GM12878 (cell line): ENCODE measurements around the gene DPY19L1.

Source experiments
- EZH2 ChIP-seq: IDR thresholded peaks from 2 replicates; pipeline ENCODE4 v1.6.1; 2012; ENCODE audit warnings: low read depth, mild to moderate bottlenecking, control low read depth, inconsistent platforms, low read length, borderline replicate concordance; ENCODE audit not compliant: control insufficient read depth
- HCFC1 ChIP-seq: fragments of 150-350 bp; IDR thresholded peaks from 2 replicates; pipeline ENCODE4 v1.6.1; 2014; ENCODE audit warnings: low read length
- POLR2A ChIP-seq: IDR thresholded peaks from 2 replicates; pipeline ENCODE4 v1.6.1; 2011; ENCODE audit warnings: low read depth, mild to moderate bottlenecking, low read length
- TARDBP ChIP-seq: IDR thresholded peaks from 2 replicates; pipeline ENCODE4 v1.6.1; 2016; ENCODE audit warnings: borderline replicate concordance
- TCF12 ChIP-seq: IDR thresholded peaks from 2 replicates; pipeline ENCODE4 v1.6.1; 2011; ENCODE audit warnings: low read depth, mild to moderate bottlenecking, low read length
- TCF7 ChIP-seq: IDR thresholded peaks from 2 replicates; pipeline ENCODE4 v1.6.1; 2014; ENCODE audit warnings: antibody characterized with exemption, borderline replicate concordance
- TF ChIP-seq, protein P1 (sequence below), 3 experiments: IDR thresholded peaks in 2 of 3; conservative IDR thresholded peaks in 1 of 3; 2 replicates each; pipeline ENCODE4 v1.5.1; 2011; ENCODE audit warnings: low read depth in 3 of 3, low read length in 3 of 3, mild to moderate bottlenecking in 3 of 3, control low read depth in 2 of 3, moderate library complexity in 2 of 3, inconsistent platforms in 1 of 3, mixed read lengths in 1 of 3; ENCODE audit not compliant: control insufficient read depth in 2 of 3, insufficient read depth in 1 of 3; ENCODE audit errors: extremely low read depth in 1 of 3

- TF ChIP-seq TARDBP (no peak), EZH2 (no peak), TCF12 (no peak), POLR2A (no peak), HCFC1 (no peak), TCF7 (no peak)
- TF ChIP-seq, protein P1, sequence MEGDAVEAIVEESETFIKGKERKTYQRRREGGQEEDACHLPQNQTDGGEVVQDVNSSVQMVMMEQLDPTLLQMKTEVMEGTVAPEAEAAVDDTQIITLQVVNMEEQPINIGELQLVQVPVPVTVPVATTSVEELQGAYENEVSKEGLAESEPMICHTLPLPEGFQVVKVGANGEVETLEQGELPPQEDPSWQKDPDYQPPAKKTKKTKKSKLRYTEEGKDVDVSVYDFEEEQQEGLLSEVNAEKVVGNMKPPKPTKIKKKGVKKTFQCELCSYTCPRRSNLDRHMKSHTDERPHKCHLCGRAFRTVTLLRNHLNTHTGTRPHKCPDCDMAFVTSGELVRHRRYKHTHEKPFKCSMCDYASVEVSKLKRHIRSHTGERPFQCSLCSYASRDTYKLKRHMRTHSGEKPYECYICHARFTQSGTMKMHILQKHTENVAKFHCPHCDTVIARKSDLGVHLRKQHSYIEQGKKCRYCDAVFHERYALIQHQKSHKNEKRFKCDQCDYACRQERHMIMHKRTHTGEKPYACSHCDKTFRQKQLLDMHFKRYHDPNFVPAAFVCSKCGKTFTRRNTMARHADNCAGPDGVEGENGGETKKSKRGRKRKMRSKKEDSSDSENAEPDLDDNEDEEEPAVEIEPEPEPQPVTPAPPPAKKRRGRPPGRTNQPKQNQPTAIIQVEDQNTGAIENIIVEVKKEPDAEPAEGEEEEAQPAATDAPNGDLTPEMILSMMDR (IDR thresholded peaks at IDR 0.05 in 2 of 3, conservative IDR thresholded peaks at IDR 0.05 in 1 of 3; ENCODE audit: control insufficient read depth in 2 of 3, extremely low read depth in 1 of 3, insufficient read depth in 1 of 3, low read depth in 3 of 3, low read length in 3 of 3), result no peak
Measured at GRCh38 chr7:35039343-35039742, 2.1 kb upstream of the DPY19L1 start.
